ENCODE data around the gene ARAP2.

Gene ARAP2

GRCh38 chr4:36180206-36180605 lies 64.1 kb downstream of the ARAP2 start:
- DNase-seq (ENCODE audit: low spot score), result no peak

- no peak for DNase-seq (ENCODE audit: low spot score)
Measured at GRCh38 chr4:36178484-36178883, 65.8 kb downstream of the ARAP2 start.

- DNase-seq (ENCODE audit: low spot score), result no peak
Measured at GRCh38 chr4:36177946-36178345, 66.4 kb downstream of the ARAP2 start.

- no peak for DNase-seq (ENCODE audit: low spot score)
Measured at GRCh38 chr4:36174570-36174969, 69.7 kb downstream of the ARAP2 start.

- no peak for DNase-seq (ENCODE audit: low spot score)
Measured at GRCh38 chr4:36173905-36174304, 70.4 kb downstream of the ARAP2 start.

GRCh38 chr4:36172656-36173055 lies 71.7 kb downstream of the ARAP2 start:
- peak; percentile 76 for DNase-seq (ENCODE audit: low spot score)

GRCh38 chr4:36168127-36168878 lies 76.0 kb downstream of the ARAP2 start:
- no peak for DNase-seq (ENCODE audit: low spot score)

GRCh38 chr4:36165631-36166005 lies 78.7 kb downstream of the ARAP2 start:
- no peak for DNase-seq (ENCODE audit: low spot score)

GRCh38 chr4:36164900-36165630 lies 79.2 kb downstream of the ARAP2 start:
- peak; percentile 80 for DNase-seq (ENCODE audit: low spot score)

- no peak for DNase-seq (ENCODE audit: low spot score)
Measured at GRCh38 chr4:36163198-36163597, 81.1 kb downstream of the ARAP2 start.

- DNase-seq (ENCODE audit: low spot score), result peak; percentile 54
Measured at GRCh38 chr4:36159208-36159607, 85.1 kb downstream of the ARAP2 start.

- no peak for DNase-seq (ENCODE audit: low spot score)
Measured at GRCh38 chr4:36152735-36153134, 91.6 kb downstream of the ARAP2 start.

- DNase-seq (ENCODE audit: low spot score), result no peak
Measured at GRCh38 chr4:36142504-36142903, 101.8 kb downstream of the ARAP2 start.

GRCh38 chr4:36141186-36141585 lies 103.1 kb downstream of the ARAP2 start:
- no peak for DNase-seq (ENCODE audit: low spot score)

GRCh38 chr4:36140421-36140820 lies 103.9 kb downstream of the ARAP2 start:
- DNase-seq (ENCODE audit: low spot score), result no peak

GRCh38 chr4:36138220-36138619 lies 106.1 kb downstream of the ARAP2 start:
- DNase-seq (ENCODE audit: low spot score), result no peak

- DNase-seq (ENCODE audit: low spot score), result no peak
Measured at GRCh38 chr4:36137336-36137735, 107.0 kb downstream of the ARAP2 start.

GRCh38 chr4:36133658-36134057 lies 110.7 kb downstream of the ARAP2 start:
- DNase-seq (ENCODE audit: low spot score), result no peak

- no peak for DNase-seq (ENCODE audit: low spot score)
Measured at GRCh38 chr4:36133086-36133485, 111.2 kb downstream of the ARAP2 start.

- no peak for DNase-seq (ENCODE audit: low spot score)
Measured at GRCh38 chr4:36130641-36131040, 113.7 kb downstream of the ARAP2 start.

GRCh38 chr4:36128689-36129088 lies 115.6 kb downstream of the ARAP2 start:
- no peak for DNase-seq (ENCODE audit: low spot score)

- DNase-seq (ENCODE audit: low spot score), result no peak
Measured at GRCh38 chr4:36123906-36124305, 120.4 kb downstream of the ARAP2 start.

- no peak for DNase-seq (ENCODE audit: low spot score)
Measured at GRCh38 chr4:36115312-36115711, 129.0 kb downstream of the ARAP2 start.

- DNase-seq (ENCODE audit: low spot score), result no peak
Measured at GRCh38 chr4:36111172-36111571, 133.1 kb downstream of the ARAP2 start.

Data from globus pallidus (tissue), 1 donor.